GM21737 (cell line): ENCODE results near the gene C11orf42.

ENCODE experiments used
- ATAC-seq: cut with Tn5 transposase; IDR thresholded peaks from one replicate; pipeline ENCODE4 v1.9.1; 2021; ENCODE audit warnings: mild to moderate bottlenecking, moderate library complexity; ENCODE audit not compliant: unreplicated experiment

Gene C11orf42

GRCh38 chr11:6251990-6252473, 46.7 kb downstream of the C11orf42 start:
- ATAC-seq, result no peak

GRCh38 chr11:6253197-6253596, 47.8 kb downstream of the C11orf42 start:
- ATAC-seq, result no peak

- no peak for ATAC-seq
Observed at GRCh38 chr11:6258141-6258540, 52.8 kb downstream of the C11orf42 start.

- no peak for ATAC-seq
Observed at GRCh38 chr11:6258571-6259081, 53.3 kb downstream of the C11orf42 start.

- no peak for ATAC-seq
Observed at GRCh38 chr11:6260207-6260726, 54.9 kb downstream of the C11orf42 start.
